Subcutaneous adipose tissue (tissue), 4 donors: Measurements from ENCODE around the gene GNMT. TPM values are rescaled to one million over a fixed set of nuclear protein-coding genes. Genes with fewer than 3 reads are reported as not detected.

Source experiments
- total RNA-seq, 4 donors: library from RNA; depleted of rRNA; stranded (reverse); fragments of >200 nt; gene quantifications; one replicate each; pipeline ENCODE4 v1.1.0, GENCODE V29; 2016
- TF ChIP-seq, protein P1 (sequence below): fragments of 450-650 bp; IDR thresholded peaks from one replicate; pipeline ENCODE4 v1.5.1; 2016; ENCODE audit warnings: low read depth, mild to moderate bottlenecking, control low read depth, antibody characterized with exemption, moderate library complexity

GNMT gene
- total RNA-seq, 4 donors from 2014 or later = 0.44 TPM; not detected in 3

DNA sequence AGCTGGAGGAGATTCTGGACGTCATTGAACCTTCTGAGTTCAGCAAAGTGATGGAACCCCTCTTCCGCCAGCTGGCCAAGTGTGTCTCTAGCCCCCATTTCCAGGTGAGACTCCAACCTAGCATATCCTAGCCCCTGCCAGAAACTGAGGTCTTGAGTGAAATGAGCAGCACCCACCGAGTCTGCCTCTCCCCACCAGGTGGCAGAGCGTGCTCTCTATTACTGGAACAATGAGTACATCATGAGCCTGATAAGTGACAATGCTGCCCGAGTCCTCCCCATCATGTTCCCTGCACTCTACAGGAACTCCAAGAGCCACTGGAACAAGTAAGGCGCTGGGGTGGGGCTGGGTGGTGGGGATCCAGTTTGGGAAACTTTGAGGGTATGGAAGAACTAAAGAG is 48.6 kb downstream of the GNMT start:
- TF ChIP-seq, protein P1, sequence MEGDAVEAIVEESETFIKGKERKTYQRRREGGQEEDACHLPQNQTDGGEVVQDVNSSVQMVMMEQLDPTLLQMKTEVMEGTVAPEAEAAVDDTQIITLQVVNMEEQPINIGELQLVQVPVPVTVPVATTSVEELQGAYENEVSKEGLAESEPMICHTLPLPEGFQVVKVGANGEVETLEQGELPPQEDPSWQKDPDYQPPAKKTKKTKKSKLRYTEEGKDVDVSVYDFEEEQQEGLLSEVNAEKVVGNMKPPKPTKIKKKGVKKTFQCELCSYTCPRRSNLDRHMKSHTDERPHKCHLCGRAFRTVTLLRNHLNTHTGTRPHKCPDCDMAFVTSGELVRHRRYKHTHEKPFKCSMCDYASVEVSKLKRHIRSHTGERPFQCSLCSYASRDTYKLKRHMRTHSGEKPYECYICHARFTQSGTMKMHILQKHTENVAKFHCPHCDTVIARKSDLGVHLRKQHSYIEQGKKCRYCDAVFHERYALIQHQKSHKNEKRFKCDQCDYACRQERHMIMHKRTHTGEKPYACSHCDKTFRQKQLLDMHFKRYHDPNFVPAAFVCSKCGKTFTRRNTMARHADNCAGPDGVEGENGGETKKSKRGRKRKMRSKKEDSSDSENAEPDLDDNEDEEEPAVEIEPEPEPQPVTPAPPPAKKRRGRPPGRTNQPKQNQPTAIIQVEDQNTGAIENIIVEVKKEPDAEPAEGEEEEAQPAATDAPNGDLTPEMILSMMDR = no peak

DNA sequence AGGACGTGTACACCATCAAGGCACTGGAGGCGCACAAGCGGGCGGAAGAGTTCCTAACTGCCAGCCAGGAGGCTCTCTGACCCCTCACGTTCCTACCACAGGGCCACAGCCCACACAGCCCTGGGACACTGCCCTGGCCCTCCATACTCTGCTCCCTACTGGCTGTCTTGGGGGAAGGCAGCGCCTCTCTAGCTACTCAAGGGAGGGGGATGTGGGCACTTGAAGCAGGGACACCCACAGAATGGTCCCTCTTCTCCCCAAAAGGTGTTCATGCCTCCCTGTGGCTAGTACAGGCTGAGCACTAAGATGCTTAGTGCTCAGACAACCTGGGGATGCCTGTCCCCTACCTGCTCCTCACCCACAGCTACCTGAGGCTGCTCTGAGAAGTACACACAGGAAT is 50.7 kb downstream of the GNMT start:
- TF ChIP-seq, protein P1 = no peak

DNA sequence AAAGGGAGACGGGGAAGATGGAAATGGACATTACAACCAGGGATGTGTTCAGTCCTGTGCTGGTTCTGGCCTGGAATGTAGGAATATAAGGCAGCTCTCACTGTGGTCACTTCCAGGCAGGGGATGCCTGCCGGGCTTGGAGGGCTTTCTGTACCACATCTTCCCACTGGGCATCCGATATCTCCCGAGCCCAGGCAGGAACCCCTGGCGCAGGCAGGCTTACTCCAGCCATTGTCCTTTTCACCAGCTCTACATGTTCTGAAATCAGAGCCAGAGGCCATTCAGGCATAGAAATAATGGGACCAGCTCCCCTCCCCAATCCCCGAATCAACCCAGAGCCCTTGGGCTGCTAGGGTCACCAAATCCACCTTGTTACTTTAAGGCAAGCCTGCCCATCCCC is 51.8 kb downstream of the GNMT start:
- TF ChIP-seq, protein P1 = no peak

DNA sequence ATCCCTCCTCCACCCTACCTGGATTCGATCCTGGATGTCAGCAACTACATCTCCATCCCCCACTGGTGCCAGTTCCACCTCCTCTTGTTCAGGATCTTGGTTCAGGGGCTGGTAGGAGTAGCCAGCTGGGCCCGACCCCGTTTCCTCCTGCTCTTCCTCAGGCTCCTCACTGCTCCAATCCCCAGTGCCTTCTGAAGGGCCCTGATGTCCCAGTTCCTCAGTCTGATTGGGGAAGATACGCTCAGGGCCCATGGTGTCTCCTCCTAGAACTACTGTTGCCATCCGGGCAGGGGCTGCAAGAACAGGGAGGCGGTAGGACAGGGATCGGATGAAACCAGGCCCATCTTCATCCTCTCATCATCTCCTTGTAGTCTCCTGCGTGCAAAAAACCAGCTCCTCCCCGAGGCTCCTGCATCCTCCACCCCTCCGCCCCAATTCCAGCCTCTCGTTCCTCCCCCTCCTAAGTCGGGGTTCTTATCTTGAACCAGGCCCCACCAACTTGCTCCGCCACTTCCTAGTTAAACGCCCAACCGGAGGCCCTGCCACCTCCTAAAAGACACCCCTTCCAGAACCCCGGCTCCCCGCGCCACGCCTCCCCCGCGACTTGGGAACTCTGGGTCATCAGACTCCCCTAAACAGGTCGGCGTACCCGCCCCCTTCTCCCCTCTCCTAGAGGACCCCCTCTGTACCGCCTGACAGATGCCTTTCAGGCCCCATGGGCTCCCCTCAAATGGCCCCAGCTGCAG is 52.7 kb downstream of the GNMT start:
- TF ChIP-seq, protein P1 = no peak

Other genes with a start within 250 kb of the GNMT start
- under 1 TPM; 0.16 to 0.57 (median 0.39) TPM for gene PRPH2, start 238.2 kb upstream of the GNMT start, total RNA-seq
- gene TBCC, start 214.7 kb upstream of the GNMT start, total RNA-seq = 10 to 100 TPM in 3 of 4 donors, 1 to 10 TPM in 1; 9.0 to 24.7 (median 20.4) TPM
- 10 to 100 TPM; 15.8 to 22.8 (median 16.9) TPM for gene BICRAL, start 178.7 kb upstream of the GNMT start, total RNA-seq
- 100 to 1,000 TPM in 1 of 4 donors, 10 to 100 TPM in 3; 85.5 to 106 (median 91.2) TPM for gene RPL7L1, start 81.1 kb upstream of the GNMT start, total RNA-seq
- gene PTCRA, start 44.7 kb upstream of the GNMT start, total RNA-seq = 1 to 10 TPM in 1 of 4 donors, not detected in 3; 1.5 TPM
- 10 to 100 TPM; 15.0 to 48.3 (median 26.1) TPM for gene CNPY3, start 31.3 kb upstream of the GNMT start, total RNA-seq
- gene PEX6, start 18.4 kb downstream of the GNMT start, total RNA-seq = 10 to 100 TPM in 3 of 4 donors, 1 to 10 TPM in 1; 6.0 to 30.9 (median 14.0) TPM
- gene PPP2R5D, start 23.8 kb downstream of the GNMT start, total RNA-seq = 10 to 100 TPM; 26.7 to 43.1 (median 34.7) TPM
- gene MEA1, start 53.2 kb downstream of the GNMT start, total RNA-seq = 10 to 100 TPM; 46.3 to 57.8 (median 52.0) TPM
- 10 to 100 TPM; 39.1 to 77.3 (median 64.0) TPM for gene KLHDC3, start 53.5 kb downstream of the GNMT start, total RNA-seq
- 10 to 100 TPM; 42.7 to 63.9 (median 55.4) TPM for gene RRP36, start 60.9 kb downstream of the GNMT start, total RNA-seq
- 10 to 100 TPM in 3 of 4 donors, 1 to 10 TPM in 1; 7.2 to 25.6 (median 14.5) TPM for gene CUL7, start 93.1 kb downstream of the GNMT start, total RNA-seq
- 10 to 100 TPM; 10.4 to 19.8 (median 16.6) TPM for gene MRPL2, start 98.7 kb downstream of the GNMT start, total RNA-seq
- 10 to 100 TPM; 10.9 to 24.7 (median 21.9) TPM for gene KLC4, start 98.9 kb downstream of the GNMT start, total RNA-seq
- 10 to 100 TPM in 1 of 4 donors, 1 to 10 TPM in 3; 1.8 to 11.4 (median 3.6) TPM for gene PTK7, start 115.6 kb downstream of the GNMT start, total RNA-seq
- 10 to 100 TPM in 2 of 4 donors, 1 to 10 TPM in 2; 8.5 to 22.8 (median 10.6) TPM for gene SRF, start 210.5 kb downstream of the GNMT start, total RNA-seq
- 10 to 100 TPM; 16.3 to 36.7 (median 27.2) TPM for gene CUL9, start 221.4 kb downstream of the GNMT start, total RNA-seq